GM21737 (cell line): ENCODE results near the gene BBOX1.

ENCODE experiments used
- ATAC-seq: cut with Tn5 transposase; IDR thresholded peaks from one replicate; pipeline ENCODE4 v1.9.1; 2021; ENCODE audit warnings: mild to moderate bottlenecking, moderate library complexity; ENCODE audit not compliant: unreplicated experiment

The BBOX1 gene

GRCh38 chr11:27024865-27025264, 15.8 kb upstream of the BBOX1 start:
- no peak for ATAC-seq

DNA sequence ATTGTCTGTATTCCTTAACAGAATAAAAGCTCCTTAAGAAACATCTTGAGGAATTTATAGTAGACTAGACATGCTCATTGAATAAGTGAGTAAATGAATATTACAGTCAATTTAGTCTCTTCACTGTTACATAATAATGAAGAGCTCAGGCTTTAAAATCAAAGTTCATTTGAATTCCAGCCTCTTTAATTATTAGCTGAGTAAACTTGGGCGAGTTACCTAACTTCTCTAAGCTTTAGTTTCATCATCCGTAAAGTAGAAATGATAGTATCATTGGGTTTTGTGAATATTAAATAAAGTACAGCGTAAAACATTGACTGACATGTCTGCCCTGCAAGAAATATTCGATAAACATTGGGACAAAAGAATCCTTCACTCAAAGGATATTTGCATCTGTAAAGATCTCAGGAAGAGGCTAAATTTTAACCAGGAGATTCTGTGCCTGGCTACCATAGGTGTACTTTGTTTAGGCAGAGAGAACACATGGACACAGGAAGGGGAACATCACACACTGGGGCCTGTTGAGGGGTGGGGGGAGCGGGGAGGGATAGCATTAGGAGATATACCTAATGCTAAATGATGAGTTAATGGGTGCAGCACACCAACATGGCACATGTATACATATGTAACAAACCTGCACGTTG, 15.2 kb upstream of the BBOX1 start:
- no peak for ATAC-seq

DNA sequence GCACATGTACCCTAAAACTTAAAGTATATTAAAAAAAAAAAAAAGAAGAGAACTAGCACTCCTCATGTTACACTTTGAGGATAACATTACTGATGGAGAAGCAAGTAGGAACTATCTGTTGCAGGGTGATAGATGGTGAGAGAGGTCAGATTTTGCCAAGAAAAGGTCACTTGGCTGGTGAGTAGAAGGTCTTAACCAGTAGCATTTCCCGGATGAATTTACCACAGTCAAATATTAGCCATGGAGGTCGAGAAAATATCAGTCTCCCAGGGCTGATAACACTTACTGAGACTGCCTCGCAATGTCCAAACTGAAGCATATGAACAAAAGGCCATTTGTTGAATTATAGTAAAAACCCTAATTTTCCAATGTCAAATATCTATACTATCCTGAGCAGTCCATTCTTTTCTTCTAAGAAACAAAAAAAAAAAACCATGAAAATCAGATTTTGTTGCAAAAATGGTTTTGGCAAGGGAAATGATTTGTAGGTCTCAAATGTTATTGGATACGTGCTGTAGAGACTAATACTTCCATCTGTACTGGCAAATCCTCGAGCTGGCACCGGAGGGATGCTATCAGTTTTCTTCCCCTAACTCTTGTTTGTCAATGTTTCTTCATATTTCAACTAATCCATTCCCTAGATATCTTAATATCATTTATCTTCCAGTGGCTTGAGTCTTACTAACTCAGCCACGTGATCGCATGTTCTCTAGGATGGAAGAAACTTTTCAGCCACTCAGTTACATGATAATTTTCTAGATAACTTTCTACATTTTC, 14.5 kb upstream of the BBOX1 start:
- ATAC-seq = no peak

DNA sequence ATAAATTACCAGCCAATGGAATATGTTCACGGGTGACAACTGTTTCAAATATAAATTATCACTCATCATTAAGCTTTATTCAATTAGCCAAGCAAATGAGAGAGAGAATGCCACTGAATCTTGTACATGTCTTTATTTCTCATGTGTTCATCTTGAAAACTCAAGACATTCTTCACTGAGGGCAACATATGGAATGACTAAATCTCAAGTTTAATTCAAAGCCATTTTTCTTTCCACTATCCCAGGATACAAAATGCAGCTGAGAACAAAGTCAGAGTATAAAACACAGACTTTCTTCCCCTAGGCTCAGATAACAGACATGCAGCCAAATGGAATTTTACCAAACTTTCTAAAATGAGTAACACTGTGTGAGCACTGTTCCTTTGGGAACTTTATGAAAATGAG, 12.1 kb upstream of the BBOX1 start:
- no peak for ATAC-seq

DNA sequence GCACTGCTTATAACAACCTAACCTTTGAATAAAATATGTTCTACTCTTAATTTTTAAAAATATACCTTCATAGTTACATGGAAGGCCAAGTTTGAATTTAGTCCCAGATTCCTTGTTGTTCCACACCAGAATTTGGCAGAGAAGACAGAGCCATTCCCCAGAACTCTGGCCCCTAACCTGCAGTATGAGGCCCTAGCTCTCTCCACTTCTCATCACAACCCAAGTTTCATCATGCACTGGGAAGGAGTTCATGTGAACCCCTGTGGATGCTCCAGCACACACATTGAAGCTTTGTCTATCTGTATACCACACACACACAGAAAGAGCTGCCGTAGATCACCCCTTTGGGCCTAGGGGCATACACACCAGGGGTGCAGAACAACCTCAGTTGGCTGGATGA, 10.6 kb upstream of the BBOX1 start:
- no peak for ATAC-seq

GRCh38 chr11:27031754-27032153, 8.9 kb upstream of the BBOX1 start:
- ATAC-seq = no peak

- ATAC-seq = no peak
Measured at GRCh38 chr11:27039873-27040272, 742 bp upstream of the BBOX1 start.

GRCh38 chr11:27041141-27041899, 705 bp downstream of the BBOX1 start:
- no peak for ATAC-seq

DNA sequence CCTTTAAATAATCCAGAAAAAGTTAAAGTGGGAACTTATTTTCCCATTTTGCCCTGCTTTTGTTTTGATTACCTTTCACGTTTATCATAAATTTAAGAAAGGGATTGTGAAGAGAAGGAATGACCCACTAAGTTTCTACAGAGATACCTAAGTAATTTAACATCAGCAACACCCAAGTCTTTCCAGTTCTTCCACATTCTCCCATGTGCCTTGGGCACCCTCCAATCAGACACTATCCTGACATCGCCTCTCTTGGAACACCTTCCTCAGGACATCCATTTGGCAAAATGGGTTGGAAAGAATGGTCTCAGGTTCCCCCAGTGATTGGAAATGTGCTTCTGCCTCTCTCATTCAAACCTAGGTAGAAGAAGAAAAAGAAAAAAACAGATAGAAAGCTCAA, 6.3 kb downstream of the BBOX1 start:
- ATAC-seq = no peak

GRCh38 chr11:27052668-27053067, 12.1 kb downstream of the BBOX1 start:
- ATAC-seq = no peak

GRCh38 chr11:27055065-27055682, 14.6 kb downstream of the BBOX1 start:
- ATAC-seq = no peak

DNA sequence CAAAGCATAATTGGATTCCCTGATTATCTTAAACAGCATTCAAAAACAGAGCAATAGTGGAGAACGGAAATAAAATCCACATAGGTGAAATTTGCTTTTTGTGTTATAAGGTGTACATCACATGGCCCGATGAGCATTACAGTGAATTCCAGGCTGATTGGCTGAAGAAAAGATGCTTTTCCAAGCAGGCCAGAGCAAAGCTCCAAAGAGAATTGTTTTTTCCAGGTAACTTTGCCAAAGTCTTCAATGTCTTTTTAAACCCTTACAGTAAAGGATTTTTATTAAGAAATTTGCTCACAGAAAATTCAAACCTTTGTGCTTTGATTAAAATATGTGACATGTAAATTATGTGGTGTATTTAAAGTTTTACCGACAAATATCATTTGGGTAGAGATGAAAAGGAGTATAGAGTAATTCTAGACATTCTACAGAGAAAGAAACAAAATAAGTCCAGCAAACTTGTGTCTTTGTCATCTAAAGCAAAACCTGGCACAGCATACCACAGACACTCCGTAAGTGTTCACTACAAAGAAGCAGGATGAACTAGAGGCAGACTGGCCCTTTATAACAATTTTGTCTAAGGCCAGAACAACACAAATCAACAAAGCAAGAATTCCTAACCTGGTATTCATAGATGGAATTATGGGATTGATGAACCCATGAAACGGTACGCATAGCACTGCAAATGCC, 16.6 kb downstream of the BBOX1 start:
- ATAC-seq = no peak

DNA sequence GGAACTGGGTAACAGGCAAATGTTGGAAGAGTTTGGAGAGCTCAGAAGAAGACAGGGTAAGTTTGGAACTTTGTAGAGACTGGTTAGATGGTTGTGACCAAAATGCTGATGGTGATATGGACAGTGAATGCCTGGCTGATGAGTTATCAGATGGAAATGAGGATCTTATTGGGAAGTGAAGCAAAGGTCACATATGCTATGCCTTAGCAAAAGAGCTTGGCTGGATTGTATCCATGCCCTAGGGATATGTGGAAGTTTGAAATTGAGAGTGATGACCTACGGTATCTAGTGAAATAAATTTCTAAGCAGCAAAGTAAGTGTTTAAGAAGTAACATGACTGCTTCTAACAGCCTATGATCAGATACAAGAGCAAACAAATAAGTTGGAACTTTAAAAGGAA, 17.8 kb downstream of the BBOX1 start:
- no peak for ATAC-seq

DNA sequence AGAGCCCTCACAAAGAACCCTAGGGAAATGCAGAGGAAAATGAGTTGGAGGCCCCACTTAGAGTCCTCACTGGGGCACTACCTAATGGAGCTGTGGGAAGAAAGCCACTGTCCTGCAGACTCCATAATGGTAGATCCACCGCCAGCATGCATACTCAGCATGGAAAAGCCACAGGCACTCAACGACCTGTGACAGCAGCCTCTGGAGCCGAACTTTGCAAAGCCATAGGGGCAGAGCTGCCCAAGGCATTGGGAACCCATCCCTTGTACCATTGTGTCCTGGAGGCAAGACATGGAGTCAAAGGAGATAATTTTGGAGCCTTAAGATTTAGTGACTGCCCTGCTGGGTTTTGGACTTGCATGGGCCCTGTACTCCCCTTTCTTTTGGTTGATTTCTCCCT, 18.8 kb downstream of the BBOX1 start:
- ATAC-seq = no peak

- no peak for ATAC-seq
Measured at GRCh38 chr11:27060816-27061460, 20.3 kb downstream of the BBOX1 start.

- ATAC-seq = no peak
Measured at GRCh38 chr11:27061461-27061821, 20.8 kb downstream of the BBOX1 start.

GRCh38 chr11:27064086-27064485, 23.5 kb downstream of the BBOX1 start:
- no peak for ATAC-seq

GRCh38 chr11:27075192-27075591, 34.6 kb downstream of the BBOX1 start:
- no peak for ATAC-seq

DNA sequence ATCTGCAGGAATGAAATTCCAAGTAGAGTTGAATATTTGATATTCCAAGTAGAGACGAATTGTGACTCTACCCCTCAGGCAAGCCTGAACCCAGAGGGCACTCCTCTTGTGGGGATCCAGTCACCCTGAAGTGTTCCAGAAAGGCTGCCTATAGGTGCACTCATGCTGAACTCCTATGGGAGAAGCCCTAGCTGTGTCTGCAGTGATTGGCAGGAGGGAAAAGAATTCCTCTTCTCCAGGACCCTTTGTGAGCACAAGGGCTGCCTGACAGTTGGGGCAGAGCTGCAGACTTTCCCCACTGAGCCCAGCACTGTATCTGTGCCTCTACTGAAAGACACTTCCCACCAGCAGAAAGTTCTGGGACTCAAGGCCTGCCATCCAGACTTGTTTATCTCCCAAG, 35.0 kb downstream of the BBOX1 start:
- no peak for ATAC-seq

GRCh38 chr11:27076121-27076589, 35.5 kb downstream of the BBOX1 start:
- no peak for ATAC-seq
